HG02884 (cell line): ENCODE results near the gene PIAS3.
"Not testable (repeated sequence)": the region's sequence is repeated elsewhere in the genome, so short reads cannot be mapped to it uniquely, and the experiment has no call there.

Experiments used
- ATAC-seq: cut with Tn5 transposase; IDR thresholded peaks from one replicate; pipeline ENCODE4 v1.9.1; 2021; ENCODE audit warnings: mild to moderate bottlenecking, moderate library complexity; ENCODE audit not compliant: unreplicated experiment

The PIAS3 gene

DNA sequence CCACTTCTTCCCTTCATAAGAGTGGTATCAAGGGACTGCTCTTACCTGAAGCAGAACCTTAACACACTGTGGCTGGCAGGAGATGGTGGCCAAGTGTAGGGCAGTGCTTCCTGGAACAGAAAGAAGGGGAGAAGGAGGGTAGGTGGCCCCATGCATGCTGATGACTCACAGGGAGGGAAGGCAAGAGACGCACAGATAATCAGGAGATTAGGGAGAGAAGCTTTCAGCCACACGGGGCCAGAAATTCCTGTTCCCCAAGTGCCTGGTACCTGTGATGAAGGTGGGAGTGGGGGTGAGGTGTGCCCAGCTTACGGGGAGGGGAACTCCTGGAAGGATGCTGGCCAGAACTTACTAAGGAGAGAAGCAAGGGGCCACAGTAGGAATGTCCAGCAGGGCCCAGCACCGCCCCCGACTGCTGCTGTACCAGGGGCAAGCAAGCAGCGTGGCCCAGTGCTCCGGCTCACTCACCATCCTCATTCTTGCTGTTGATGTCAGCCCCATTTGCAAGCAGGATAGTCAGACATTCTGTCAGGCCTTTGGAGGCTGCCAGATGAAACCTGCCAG is 19.1 kb upstream of the PIAS3 start:
- no peak for ATAC-seq

DNA sequence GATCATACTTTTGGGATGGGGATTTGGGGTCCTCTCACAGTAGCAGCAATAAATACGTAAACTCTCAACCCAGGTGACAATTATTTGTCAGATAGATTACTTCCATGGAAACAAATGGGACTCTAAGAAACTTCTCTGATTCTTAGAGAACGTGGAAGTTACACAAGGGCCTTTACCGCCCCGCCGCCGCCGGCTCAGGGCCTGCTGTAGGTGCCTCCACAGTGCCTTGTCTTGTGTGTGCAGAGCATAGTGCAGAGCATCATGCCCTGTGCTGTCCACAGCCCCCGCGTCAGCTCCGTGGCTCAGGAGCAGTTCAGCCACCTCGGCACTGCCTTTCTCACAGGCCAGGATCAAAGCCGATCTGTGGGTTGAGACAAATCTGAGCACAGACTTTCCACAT is 15.8 kb upstream of the PIAS3 start:
- no peak for ATAC-seq

DNA sequence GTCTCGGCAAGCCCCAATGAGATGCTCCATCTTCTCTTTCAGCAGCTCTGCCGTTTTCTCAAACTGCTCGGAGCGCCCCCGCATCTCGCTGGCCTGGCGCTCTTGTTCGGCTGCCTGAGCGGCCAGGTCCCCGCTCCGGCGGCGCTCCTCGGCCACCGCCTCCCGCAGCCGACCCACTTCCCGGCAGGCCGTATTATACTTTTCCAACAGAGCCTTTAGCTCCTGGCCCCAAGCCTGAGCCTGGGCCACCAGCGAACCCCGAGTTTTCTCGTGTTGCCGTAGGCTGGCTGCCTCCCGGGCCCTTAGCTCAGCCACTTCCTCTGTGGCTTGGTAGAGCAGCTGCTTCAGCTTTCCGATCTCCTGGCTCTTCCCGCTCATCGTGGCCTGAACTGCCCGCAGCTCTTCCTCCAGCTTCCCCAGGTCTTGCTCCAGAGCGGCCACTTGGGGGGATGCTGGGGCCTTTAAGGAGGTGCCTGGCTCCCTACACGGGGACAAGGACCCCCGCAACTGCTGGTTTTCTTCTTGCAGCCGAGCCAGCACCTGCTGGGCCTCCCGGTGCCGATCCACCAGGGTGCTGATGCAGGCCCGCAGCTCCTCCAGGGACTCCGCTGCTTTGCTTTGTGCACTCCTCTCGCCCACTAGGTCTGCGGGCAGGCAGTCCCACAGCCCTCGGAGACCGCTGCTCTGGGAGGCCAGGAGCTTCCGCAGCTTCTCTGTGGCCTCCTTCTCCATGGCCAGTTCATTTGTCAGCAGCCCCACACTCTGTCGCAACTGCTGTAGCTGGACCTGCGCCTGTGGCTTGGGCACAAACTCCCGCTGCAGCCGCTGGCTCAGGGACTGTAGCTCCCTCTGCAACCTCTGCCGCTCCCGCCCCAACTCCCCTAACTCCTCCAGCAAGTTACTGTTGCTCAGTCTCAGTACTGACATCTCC is 13.4 kb upstream of the PIAS3 start:
- no peak for ATAC-seq

DNA sequence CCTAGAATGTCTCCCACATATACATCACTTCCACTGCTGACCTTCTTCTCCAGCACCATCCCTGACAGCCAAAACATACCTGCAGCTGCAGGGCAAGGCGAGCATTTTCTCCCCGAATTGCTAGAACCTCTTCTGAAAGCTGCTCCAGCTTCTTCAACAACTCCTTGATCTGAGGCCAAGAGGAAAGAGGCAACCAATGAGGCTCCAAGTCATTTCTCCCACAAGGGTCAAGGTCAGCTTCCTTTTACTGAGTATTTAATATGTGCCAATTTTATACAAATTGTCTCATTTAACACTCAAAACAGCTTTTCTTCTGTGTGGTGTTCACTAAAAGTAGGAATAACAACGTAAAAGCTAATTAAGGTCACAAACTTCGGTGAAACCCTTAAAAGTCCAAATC is 9.4 kb upstream of the PIAS3 start:
- ATAC-seq: no peak

DNA sequence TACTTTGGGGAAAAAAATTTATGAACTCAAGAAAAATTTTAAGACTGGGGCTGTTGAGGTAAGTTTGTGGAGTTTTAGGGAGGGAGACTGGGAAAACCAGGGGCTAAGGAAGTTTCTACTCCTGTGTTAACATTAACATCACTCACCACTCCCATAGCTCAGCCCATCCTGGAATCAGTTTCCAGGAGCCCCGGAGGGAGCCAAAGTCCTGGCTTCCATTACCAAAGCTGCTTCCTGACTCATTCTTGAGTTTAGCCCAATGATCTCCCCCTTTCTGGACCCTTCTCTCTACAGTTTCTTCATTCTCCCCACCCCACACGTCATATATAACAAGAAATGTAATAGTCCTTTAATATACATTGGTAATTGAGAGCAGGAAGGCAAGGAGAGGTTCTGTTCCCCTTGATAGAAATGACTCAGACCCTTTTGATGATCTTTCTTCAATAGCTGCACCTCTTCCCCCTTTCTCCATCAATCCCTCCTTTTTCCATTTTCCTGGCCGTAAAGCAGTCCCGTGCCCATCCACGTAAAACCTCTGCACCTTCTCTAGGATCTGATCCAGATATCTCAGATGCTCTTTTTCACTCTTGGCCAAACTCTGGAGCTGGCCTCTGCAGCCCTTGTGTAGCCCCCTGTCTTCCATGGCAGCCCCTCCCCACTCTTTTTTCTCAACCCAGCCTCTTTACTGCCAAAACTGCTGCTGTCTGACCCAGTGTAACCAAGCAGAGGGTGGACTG is 4.6 kb upstream of the PIAS3 start:
- no peak for ATAC-seq

DNA sequence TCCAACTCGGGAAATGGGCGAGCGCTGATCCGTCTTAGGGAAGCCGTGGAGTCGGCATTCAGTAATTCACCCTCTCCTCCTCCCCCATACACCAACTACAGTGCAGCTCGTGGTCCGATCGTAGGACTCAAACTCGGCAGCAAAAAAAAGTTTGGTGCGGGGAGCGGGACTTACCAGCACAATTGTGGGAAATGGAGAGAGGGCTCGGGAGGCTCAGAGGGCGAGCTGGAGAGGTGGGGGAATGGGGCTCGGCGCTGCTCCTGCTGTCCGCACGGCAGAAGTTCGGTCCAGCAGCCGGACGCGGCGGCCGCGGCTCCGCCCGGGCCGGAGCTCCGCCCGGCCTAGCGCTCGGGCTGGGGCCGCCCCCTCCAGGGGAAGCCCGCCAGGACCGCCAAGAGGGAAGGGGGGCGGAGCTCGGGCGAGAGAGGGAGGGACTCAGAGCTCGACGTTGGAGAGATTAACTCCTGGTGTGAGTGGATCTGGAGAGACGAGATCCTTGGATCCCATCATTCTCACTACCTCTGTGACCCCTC is 676 bp upstream of the PIAS3 start:
- ATAC-seq: peak; percentile 58

DNA sequence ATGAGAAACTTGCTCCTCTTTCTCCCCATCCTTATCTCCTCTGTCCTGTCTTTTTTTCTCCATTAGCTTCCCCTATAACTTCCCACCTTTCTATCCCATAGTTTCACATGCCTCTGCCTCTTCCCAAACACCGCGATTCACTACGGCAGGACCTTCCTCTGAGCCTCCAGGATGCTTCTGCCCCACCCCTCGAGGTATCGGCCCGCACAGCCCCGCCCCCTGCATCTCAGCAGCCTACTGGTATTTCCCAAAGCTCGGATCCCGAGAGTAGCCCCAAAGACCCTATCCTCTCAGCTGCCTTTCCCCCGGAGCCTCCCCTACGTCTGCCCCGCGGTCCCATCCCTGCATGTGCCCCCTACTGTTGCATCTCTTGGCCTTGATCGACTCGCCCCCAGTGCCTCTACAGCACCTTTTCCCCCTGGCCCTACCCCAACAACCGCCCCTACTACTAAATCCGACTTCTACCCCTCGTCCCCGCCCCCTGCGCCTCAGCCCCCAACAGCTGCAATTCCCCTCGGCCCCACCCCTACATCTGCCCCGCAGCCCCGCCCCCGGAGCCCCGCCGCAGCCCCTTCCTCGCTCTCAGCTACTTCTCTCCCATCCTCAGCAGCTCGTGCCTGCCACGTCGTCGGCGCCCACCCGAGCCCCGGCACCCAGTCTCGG is 512 bp downstream of the PIAS3 start:
- peak; percentile 15 for ATAC-seq

DNA sequence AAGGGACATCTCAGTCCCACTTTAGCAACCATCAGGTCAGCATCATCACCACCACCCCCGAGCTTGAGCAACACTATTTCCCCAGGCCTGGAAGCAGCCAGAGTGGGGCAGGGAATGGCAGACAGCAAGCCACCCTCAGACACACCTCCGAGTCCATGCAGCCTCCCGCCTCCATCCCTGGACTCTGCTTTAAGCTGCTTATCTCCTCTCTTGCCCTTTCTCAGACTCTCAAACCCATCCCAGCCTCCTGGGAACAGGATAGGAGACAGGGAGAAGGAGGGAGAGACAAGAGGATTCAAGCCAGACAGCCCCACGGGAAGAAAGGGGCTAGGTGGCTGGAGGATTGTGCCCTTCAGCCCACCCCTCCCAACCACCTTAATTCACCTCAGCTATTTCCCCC is 1.7 kb downstream of the PIAS3 start:
- no peak for ATAC-seq

DNA sequence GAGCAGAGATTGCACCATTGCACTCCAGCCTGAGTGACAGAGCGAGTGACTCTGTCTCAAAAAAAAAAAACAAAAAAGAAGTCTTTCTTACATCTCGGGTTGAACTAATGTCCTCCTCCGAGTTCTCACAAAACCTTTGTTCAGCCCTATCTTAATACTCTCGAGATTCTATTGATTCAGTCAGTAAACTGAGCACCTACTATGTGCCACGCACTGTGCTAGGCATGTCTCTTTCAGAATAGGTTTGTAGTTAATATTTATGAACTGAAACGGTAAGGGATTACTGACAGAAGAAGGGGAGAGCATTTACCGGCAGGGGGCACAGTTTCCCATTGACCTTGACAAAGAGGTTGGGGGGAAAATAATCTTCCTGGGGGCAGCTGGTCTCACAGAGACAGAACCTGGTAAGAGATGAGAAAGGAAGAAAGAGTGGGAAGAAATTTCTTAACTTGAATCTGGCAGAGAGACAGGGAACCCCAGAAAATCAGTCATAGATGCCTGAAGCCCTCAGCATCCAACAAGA is 3.4 kb downstream of the PIAS3 start:
- no peak for ATAC-seq

DNA sequence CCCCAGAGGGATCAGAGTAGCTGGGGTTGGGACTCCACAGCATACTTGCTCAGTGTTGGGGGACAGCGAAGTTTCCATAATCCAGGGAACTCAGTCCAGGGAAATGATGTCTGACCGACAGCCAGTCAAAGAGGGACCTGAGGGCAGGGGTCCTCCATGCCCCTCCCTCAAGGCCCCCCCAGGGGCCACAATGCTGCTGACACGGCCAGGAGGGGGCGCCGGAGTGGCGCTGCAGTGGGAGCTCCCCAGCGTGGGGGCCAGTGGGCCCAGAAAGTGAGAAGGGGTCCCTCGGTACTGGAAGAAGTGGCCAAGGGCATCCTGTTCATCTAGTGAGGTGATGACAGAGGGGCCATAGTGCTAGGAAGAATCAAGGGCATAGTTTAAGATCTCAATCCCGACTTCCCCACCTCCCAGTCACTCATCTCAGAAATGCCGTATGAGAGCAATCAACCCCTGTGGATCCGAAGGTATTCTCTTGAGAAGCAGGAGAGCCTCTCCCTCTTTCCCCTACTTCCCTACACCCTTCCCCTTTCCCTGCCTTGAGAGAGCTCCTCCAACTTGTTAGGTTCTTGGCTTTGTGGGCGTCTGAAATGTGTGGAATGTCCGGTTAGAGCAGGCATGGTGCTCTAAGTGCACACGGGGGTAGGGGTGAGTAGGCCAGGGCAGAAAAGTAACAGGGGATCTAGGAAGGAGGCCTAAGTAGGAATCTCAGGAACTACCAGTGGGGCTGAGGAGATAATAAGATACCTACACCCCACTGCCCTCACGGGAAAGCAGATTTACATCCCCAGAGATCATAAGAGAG is 9.3 kb downstream of the PIAS3 start:
- ATAC-seq: no peak

DNA sequence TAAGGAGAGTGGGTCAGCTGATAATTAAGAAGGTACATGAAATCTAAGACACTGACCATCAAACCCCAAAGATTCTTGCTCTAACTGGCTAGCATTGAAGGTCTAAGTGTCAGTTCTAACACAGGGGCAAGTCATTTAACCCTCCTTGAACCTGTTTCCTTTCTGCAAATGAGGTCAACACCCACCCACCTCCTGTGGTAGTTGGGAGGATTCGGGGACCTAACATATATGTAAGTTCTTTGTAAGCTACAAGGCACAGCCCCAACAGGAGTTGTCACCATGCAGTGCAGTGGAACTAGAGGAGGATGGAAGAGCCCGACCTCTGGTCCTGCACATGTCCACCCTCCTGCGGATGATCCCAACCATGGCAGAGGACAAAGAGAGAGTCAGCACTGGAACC is 11.1 kb downstream of the PIAS3 start:
- ATAC-seq: no peak

DNA sequence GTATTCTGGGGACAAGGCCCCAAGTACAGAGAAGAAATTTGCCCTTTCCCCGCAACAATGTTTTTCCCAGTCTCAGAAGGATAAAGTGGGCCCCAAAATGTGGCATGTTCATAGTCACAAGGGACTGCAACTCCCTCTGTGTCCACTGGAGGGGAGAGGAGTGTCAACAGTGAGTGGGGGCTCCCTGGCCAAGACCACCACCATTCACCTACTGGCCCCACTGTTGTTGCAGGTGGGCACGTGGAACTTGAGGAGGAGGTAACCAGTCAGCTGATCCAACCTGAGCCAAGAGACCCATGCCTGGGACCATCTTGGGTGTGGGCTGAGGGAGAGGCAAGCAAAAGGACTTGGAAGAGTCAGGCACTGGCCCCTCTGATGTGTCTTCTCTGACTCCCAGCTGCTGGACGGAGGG is 12.7 kb downstream of the PIAS3 start:
- no peak for ATAC-seq

DNA sequence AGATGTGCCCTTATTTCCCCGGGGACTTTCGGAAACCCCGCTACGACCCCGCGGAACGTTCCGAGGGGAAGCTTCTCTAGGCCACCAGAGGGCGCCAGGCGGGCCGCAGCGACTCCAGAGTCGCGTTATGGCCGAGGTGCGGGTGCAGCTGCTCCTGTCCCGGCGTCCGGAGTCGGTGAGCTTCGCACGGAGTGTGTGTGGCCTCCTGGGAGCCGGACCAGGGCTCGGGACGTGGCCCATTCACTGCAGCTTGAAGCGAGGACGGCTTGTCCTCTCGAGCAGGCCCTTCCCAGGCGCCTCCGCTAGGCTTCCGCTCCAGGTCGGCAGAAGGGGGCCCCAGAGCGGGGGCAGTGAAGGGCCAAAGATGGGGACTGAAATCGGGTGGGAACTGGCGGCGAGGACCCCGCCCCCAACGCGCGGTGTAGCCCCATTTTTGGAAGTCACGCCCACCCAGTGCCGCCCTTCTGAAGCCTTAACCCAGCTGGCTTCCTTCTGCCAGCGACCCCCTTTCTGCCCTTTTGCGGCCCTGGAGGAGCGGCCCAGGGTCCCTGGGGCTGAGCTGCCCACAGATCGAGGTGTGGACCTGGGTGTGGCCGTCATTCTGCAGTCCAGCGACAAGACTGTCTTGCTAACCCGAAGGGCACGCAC is 13.2 kb downstream of the PIAS3 start, which contains the start of gene NUDT17:
NUDT17 (plus strand) TSS at position 117 of the 648 bp plus-strand sequence; CDS start at position 128, 11 bp downstream.
- peak; percentile 53 for ATAC-seq

DNA sequence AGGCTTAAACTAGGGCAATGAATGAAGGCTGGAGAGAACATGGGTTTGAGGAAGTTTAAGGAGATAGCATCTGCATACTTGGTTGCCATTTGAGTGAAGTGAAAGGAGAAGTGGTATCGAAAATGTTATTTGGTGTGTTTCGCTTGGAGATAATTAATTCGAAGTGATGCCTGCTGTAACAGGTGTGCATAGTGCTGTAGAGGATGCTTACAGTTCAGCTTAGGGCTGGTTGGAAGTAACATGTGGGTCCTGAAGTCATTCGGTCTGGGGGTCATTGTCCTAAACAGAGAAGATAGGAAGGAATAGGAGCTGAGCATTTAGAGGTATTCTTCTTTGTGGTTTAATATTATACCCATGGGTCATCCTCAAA is 13.8 kb downstream of the PIAS3 start:
- peak; percentile 64 for ATAC-seq

DNA sequence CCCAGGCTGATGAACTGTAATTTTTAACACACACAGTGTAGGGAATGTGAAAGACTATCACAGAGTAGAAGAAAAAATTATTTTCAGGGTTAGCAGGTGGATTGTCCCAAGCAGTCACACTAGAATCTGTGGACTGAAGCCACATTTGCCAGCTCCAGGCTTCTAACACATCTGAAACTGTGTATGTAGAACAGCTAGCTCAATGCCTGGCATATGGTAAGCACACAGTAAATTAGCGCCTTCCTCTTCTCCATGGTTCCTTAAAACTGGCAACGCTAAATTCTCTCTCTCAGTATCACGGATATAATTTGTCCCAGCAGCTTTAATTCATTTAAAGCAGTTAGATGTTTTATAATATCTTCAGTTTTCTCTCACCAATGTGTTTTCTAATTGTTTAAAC is 15.8 kb downstream of the PIAS3 start:
- no peak for ATAC-seq

DNA sequence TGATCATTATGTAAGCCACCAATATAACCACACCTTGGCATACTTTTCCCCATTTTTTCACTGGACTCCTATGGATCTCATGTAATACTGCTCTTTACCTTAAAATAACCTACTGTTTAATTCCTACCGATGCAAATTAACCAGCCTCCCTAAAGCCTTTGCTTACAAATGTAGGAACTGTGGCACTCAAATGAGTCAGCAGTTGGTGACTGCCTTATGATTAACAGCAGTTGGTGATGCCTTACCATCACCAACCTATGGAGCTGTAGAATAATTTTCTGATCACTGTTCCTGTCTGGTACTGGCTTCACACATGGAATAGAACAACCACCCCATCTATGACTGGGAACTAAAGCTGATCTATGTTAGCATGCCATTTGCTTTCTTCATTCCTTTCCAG is 21.2 kb downstream of the PIAS3 start:
- no peak for ATAC-seq

DNA sequence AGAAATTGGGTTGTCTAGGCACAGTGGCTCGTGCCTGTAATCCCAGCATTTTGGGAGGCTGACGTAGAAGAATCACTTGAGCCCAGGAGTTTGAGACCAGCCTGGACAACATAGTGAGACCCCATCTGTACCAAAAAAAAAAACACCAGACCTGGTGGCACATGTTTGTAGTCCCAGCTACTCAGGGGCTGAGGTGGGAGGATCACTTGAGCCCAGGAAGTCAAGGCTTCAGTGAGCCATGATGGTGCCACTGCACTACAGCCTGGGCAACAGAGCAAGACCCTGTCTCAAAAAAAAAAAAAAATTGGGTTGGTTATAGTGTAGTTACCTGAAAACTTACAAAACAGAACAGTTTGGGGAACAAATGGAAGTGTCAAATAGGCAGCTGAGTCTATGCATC is 28.1 kb downstream of the PIAS3 start:
- not testable (repeated sequence) for ATAC-seq

DNA sequence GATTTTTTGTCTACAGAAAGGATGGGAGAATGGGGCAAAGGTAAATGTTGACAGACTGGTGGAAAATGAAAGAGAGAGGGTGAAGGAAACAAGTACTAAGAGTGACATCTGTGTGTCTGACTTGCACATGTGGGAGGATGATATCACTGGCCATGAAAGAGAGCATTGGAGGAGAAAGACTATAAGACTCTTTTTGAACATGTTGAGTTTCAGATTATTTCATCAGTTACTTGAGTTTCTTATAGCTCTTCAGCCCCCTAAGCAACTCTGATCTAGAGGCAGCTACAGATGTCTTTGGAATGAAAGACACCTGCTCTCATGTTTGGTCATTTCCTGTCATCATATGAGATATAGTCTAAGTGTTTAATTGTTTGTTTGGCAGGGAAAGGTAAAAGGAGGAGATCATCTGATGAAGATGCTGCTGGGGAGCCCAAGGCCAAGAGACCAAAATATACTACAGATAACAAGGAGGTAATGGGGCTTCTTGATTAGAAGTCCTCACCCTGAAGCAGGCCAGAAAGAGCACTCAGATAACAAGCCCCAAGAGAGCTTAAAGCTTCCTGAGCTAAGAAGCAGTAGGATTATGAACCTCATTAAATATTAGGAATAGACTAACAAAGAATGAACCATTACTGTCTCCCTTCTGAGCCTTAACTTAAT is 30.4 kb downstream of the PIAS3 start:
- ATAC-seq: no peak

DNA sequence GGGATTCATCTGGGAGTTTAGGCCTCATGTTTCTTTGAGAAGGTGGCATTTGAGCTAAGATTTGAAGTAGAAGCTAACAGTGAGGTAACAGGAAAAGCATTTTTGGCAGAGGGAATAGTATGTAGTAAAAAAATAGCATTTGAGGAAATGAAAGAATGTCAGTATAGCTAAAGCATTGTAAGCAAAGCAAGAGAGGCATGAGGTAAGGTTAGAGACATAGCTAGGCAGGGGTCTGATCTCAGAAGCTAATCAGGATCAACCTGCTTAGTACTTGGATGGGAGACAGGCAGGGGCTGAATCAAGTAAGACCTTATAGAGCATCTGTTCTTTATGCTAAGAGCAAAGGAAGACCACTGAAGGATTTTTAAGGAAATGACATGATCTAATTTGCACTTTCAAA is 30.9 kb downstream of the PIAS3 start:
- ATAC-seq: no peak
